ENCODE results near the gene ARHGAP15.

GRCh38 chr2:143764261-143764660 lies 635.0 kb downstream of the ARHGAP15 start:
- TF ChIP-seq CTCF (IDR thresholded peaks at IDR 0.05) (no peak), ZFX (IDR thresholded peaks at IDR 0.05; ENCODE audit: borderline replicate concordance) (no peak)

Measured in 22Rv1 (cell line).